ENCODE data around the gene VWA3A.
"Not testable (repeated sequence)": the region's sequence is repeated elsewhere in the genome, so short reads cannot be mapped to it uniquely, and the experiment has no call there.

The VWA3A gene

GRCh38 chr16:22109258-22109898, 17.0 kb downstream of the VWA3A start:
- H3K79me2 ChIP-seq (ENCODE audit: insufficient read depth, low read length) = no peaks in the 10 kb centered on the region
- H3K27me3 ChIP-seq (ENCODE audit: insufficient read depth, low read length, poor library complexity) = peaks cover 16% of the 10 kb centered on the region
- no peak for DNase-seq
- no peak overlapping the region for H2AFZ ChIP-seq (ENCODE audit: low read depth, low read length)
- H4K20me1 ChIP-seq (ENCODE audit: insufficient read depth, low read length) = 0 out of 2 replicates have a peak, but pooled peaks cover 3% of the 10 kb centered on the region
- H3K9ac ChIP-seq (ENCODE audit: low read depth, low read length) = no peak overlapping the region
- H3K4me1 ChIP-seq (ENCODE audit: insufficient read depth, low read length) = no peaks in the 10 kb centered on the region
- TF ChIP-seq CTCF (IDR thresholded peaks at IDR 0.05; ENCODE audit: borderline replicate concordance, extremely low read depth, low read length, poor library complexity, severe bottlenecking) (no peak), EZH2 (IDR thresholded peaks at IDR 0.05; ENCODE audit: borderline replicate concordance, low read depth, low read length, severe bottlenecking) (no peak)
- no peak overlapping the region for H3K27ac ChIP-seq (ENCODE audit: low read length)
- H3K4me2 ChIP-seq (ENCODE audit: insufficient read depth, low read length) = no peak overlapping the region
- no peak overlapping the region for H3K4me3 ChIP-seq (ENCODE audit: low read depth in 1 of 2, low read length in 2 of 2)
- H3K36me3 ChIP-seq (ENCODE audit: insufficient read depth, low read length) = no peaks in the 10 kb centered on the region
- ATAC-seq (ENCODE audit: insufficient read depth, low read depth) = 0 out of 3 replicates have a peak, but pooled peaks have one; percentile 14
- no peaks in the 10 kb centered on the region for H3K9me3 ChIP-seq (ENCODE audit: insufficient read depth, low read length, severe bottlenecking)

DNA sequence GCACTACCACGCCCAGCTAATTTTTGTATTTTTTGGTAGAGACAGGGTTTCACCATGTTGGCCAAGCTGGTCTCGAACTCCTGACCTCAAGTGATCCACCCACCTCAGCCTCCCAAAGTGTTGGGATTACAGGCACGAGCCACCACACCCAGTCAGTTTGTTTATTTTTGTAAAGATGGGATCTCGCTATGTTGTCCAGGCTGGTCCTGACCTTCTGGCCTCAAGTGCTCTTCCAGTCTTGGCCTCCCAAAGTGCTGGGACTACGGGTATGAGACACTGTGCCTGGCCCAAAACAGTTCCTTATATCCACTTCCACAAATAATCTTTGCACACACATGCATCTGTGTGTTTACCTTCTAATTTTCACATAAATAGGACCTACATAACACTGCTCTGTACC, 19.3 kb downstream of the VWA3A start:
- H4K20me1 ChIP-seq (ENCODE audit: insufficient read depth, low read length); H3K4me2 ChIP-seq (ENCODE audit: insufficient read depth, low read length); DNase-seq; H2AFZ ChIP-seq (ENCODE audit: low read depth, low read length); H3K36me3 ChIP-seq (ENCODE audit: insufficient read depth, low read length); H3K9ac ChIP-seq (ENCODE audit: low read depth, low read length); ATAC-seq (ENCODE audit: insufficient read depth, low read depth); H3K27ac ChIP-seq (ENCODE audit: low read length); H3K4me1 ChIP-seq (ENCODE audit: insufficient read depth, low read length); H3K4me3 ChIP-seq (ENCODE audit: low read depth in 1 of 2, low read length in 2 of 2); H3K9me3 ChIP-seq (ENCODE audit: insufficient read depth, low read length, severe bottlenecking); H3K79me2 ChIP-seq (ENCODE audit: insufficient read depth, low read length): not testable (repeated sequence)
- H3K27me3 ChIP-seq (ENCODE audit: insufficient read depth, low read length, poor library complexity) = peaks cover 16% of the 10 kb centered on the region

DNA sequence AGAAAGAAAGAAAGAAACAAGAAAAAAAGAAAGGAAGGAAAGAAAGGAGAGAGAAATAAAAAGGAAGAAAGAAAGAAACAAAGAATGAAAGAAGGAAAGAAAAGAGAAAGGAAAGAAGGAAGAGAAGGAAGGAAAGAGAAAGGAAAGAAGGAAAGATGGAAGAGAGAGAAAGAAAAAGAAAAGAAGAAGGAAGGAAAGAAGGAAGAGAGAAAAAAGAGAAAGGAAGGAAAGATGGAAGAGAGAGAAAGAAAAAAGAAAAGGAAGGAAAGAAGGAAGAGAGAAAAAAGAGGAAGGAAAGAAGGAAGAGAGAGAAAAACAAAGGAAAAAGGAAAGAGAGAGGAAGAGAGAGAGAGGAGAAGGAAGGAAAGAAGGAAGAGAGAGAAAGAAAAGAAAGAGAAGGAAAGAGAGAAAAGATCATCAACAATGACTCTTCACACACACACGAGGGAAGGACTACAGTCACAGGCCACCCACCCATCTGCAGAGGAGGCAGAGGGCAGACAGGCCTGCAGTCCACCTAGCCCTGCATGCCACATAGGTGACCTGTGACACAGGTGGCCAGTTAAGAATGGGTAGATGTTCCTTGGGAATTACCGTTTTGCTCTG, 23.9 kb downstream of the VWA3A start:
- H3K9me3 ChIP-seq (ENCODE audit: insufficient read depth, low read length, severe bottlenecking) = no peaks in the 10 kb centered on the region

More for the DNA sequence above, 23.9 kb downstream of the VWA3A start:
- Histone ChIP-seq H3K27ac (ENCODE audit: low read length) (no peak overlapping the region), H3K4me1 (ENCODE audit: insufficient read depth, low read length) (no peaks in the 10 kb centered on the region), H3K4me2 (ENCODE audit: insufficient read depth, low read length) (no peak overlapping the region), H3K79me2 (ENCODE audit: insufficient read depth, low read length) (no peaks in the 10 kb centered on the region), H2AFZ (ENCODE audit: low read depth, low read length) (no peak overlapping the region), H3K36me3 (ENCODE audit: insufficient read depth, low read length) (no peaks in the 10 kb centered on the region), H4K20me1 (ENCODE audit: insufficient read depth, low read length) (no peaks in the 10 kb centered on the region), H3K27me3 (ENCODE audit: insufficient read depth, low read length, poor library complexity) (no peaks in the 10 kb centered on the region), H3K4me3 (ENCODE audit: low read depth in 1 of 2, low read length in 2 of 2) (no peak overlapping the region), H3K9ac (ENCODE audit: low read depth, low read length) (no peak overlapping the region)
- TF ChIP-seq CTCF (IDR thresholded peaks at IDR 0.05; ENCODE audit: borderline replicate concordance, extremely low read depth, low read length, poor library complexity, severe bottlenecking) (no peak), EZH2 (IDR thresholded peaks at IDR 0.05; ENCODE audit: borderline replicate concordance, low read depth, low read length, severe bottlenecking) (no peak)
- ATAC-seq (ENCODE audit: insufficient read depth, low read depth) = no peak
- no peak for DNase-seq

Data from DND-41 (cell line).